OCI-M1 (cell line): Measurements from ENCODE around the gene OMA1.

ENCODE experiments used
- DNase-seq: peaks from one replicate; lab custom pipeline; 2025; lab: John Stamatoyannopoulos, UW

The OMA1 gene

GRCh38 chr1:58431901-58432620, 114.5 kb downstream of the OMA1 start:
- DNase-seq, result no peak
